Testis (tissue), 3 donors: ENCODE data around the gene NTF3. TPM values are rescaled to one million over a fixed set of nuclear protein-coding genes. Genes with fewer than 3 reads are reported as not detected.

Experiments used
- DNase-seq: peaks from one replicate; pipeline ENCODE4 v3.0.0-alpha.2; 2019
- H3K27ac ChIP-seq, 2 donors: fragments of 200-600 bp; sonication (generic); one replicate each; pipeline ENCODE4 v1.5.1; 2019
- H3K27me3 ChIP-seq: fragments of 200-600 bp; sonication (generic); one replicate; pipeline ENCODE4 v1.5.1; 2019
- H3K36me3 ChIP-seq: fragments of 200-600 bp; sonication (generic); one replicate; pipeline ENCODE4 v1.5.1; 2017; ENCODE audit warnings: low read depth; ENCODE audit errors: missing control alignments
- H3K4me1 ChIP-seq: fragments of 200-600 bp; sonication (generic); one replicate; pipeline ENCODE4 v1.5.1; 2019
- H3K4me3 ChIP-seq, 2 donors: fragments of 200-600 bp; sonication (generic); one replicate each; pipeline ENCODE4 v1.5.1; 2017 to 2019
- H3K9me3 ChIP-seq: fragments of 200-600 bp; sonication (generic); one replicate; pipeline ENCODE4 v1.5.1; 2017
- POLR2A ChIP-seq: fragments of 450-650 bp; IDR thresholded peaks from one replicate; pipeline ENCODE4 v1.6.1; 2017; ENCODE audit warnings: antibody characterized with exemption, mild to moderate bottlenecking, moderate library complexity
- WGBS, 2 donors: methylation state at CpG; one replicate each; pipeline ENCODE4 v1.1.5; 2018; 5-methylcytosine and 5-hydroxymethylcytosine counted together
- intact Hi-C: fragments of 100-400 bp; cut with DNase I; formaldehyde crosslinking; loops from one replicate; pipeline ENCODE4 v1.15.1; 2023; ENCODE audit warnings: low total_unique reads
- polyA plus RNA-seq: library from polyadenylated mRNA; stranded (reverse); fragments of 350-450 nt; fragmentation: Illumina TruSeq; extraction: RNeasy Lipid Tissue Mini Kit (QIAGEN cat#74804); gene quantifications from one replicate; pipeline ENCODE4 v1.2.3, GENCODE V29; 2014; ENCODE audit warnings: low read depth, low replicate concordance; ENCODE audit not compliant: insufficient read depth
- total RNA-seq, 2 donors: library from RNA; depleted of rRNA; stranded (reverse); fragments of >200 nt; gene quantifications; one replicate each; pipeline ENCODE4 v1.2.3, GENCODE V29; 2016
- TF ChIP-seq, protein P1 (sequence below), 3 experiments: fragments of 450-650 bp in 2 of 3; fragments of 200-600 bp in 1 of 3; sonication (generic) in 1 of 3; IDR thresholded peaks; one replicate each; pipeline ENCODE4 v1.5.1; 2016 to 2019; ENCODE audit warnings: antibody characterized with exemption in 3 of 3, mild to moderate bottlenecking in 2 of 3, moderate library complexity in 1 of 3

The NTF3 gene
- total and polyA plus RNA-seq, 3 donors from 2014 or later, result 1.1 to 2.2 (median 1.4) TPM

DNA sequence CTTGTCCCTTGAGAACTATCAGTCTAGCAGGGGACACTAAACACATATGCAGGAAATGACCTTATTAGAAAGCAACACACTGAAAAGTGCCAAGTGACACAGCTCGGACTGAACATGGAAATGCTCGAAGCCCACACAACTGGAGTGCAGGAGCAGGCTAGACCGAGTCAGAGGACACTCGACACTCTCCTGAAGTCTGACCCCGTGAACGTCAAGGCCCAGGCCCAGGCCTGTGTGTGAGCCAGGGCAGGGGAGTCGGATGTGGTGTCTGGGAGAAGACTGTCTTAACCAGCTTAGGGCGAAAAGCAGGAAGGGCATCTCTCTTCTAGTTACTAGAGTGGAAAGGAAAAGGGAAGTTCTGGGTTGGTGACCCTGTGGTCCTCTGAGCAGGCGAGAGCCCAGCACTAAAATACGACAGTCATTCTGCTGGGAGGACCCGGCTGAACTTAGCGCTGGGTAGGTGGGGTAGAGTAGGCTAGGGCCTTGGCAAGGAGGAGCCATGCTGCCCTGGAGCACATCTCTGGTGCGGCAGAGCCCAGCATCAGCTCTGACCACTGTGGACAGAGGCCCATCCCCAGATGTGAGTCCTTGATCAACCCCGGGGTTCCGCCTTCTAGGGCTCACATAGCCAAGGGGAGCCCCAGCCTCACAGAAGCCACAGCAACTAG, 93.0 kb downstream of the NTF3 start:
- Histone ChIP-seq H3K36me3 (no peaks in the 10 kb centered on the region), H3K27ac (no peak overlapping the region), H3K27me3 (no peaks in the 10 kb centered on the region), H3K9me3 (no peaks in the 10 kb centered on the region), H3K4me1 (no peaks in the 10 kb centered on the region), H3K4me3 (no peak overlapping the region)
- 87 to 89% methylated on average over 13 to 15 of the region's 15 CpGs for WGBS, 2 donors
- no peak for DNase-seq
- TF ChIP-seq, protein P1, sequence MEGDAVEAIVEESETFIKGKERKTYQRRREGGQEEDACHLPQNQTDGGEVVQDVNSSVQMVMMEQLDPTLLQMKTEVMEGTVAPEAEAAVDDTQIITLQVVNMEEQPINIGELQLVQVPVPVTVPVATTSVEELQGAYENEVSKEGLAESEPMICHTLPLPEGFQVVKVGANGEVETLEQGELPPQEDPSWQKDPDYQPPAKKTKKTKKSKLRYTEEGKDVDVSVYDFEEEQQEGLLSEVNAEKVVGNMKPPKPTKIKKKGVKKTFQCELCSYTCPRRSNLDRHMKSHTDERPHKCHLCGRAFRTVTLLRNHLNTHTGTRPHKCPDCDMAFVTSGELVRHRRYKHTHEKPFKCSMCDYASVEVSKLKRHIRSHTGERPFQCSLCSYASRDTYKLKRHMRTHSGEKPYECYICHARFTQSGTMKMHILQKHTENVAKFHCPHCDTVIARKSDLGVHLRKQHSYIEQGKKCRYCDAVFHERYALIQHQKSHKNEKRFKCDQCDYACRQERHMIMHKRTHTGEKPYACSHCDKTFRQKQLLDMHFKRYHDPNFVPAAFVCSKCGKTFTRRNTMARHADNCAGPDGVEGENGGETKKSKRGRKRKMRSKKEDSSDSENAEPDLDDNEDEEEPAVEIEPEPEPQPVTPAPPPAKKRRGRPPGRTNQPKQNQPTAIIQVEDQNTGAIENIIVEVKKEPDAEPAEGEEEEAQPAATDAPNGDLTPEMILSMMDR (IDR thresholded peaks at IDR 0.05), result no peak
- TF ChIP-seq POLR2A, result no peak
- intact Hi-C loops, result no loop called here

DNA sequence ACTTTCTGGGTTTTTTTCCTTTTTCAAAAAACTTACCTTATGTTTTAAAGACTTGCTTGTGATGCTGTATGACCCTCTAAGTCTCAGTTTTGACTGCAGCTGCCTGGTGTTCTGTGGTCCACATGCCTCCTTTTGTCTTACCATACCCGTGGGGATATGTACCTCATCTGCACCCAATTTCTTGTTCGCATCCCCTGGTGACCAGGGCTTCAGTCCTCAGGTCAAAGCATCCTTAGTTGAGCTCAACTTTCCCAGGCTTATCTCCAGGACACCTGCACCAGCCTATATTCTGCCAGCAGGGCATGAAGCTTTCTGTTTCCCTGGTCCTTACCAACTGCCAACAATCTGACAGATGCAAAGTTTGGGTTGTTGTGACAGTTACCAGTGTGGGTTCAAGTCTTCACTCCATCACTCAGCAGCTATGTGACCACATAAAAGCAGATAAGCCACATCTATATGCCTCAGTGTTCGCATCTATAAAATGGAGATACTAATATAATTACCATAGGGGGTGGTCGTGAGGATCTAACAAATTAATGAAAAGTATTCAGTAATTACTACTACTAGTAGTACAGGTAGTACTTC, 94.0 kb downstream of the NTF3 start:
- no peaks in the 10 kb centered on the region for H3K27me3 ChIP-seq
- WGBS, 2 donors, result 92 to 96% methylated on average over 4 of the region's 4 CpGs
- TF ChIP-seq, protein P1 (IDR thresholded peaks at IDR 0.05), result no peak
- no peak for TF ChIP-seq POLR2A
- H3K4me1 ChIP-seq, result no peaks in the 10 kb centered on the region
- no peak overlapping the region for H3K27ac ChIP-seq
- no peak for DNase-seq
- H3K36me3 ChIP-seq, result no peaks in the 10 kb centered on the region
- intact Hi-C loops, result no loop called here
- no peak overlapping the region for H3K4me3 ChIP-seq
- no peaks in the 10 kb centered on the region for H3K9me3 ChIP-seq

DNA sequence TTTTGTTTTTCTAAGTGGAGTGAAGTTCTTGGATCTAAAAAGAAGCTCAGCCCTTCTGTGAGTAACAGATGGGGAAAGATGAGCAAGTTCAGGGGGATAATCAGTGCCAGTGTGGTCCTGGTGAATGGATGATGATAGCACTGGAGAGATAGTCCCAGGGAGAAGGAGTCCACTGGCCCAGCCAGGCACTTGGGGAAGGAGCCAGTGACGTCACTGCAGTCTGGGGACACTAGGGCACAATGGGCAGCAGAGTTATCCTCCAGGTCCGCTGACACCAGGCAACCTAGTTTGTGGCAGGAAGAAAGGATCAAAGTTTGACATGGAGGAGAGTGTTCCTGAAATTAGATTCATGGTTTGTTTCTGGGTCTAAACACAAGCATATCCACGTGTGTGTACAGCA, 101.5 kb downstream of the NTF3 start:
- H3K9me3 ChIP-seq, result no peaks in the 10 kb centered on the region
- no peaks in the 10 kb centered on the region for H3K36me3 ChIP-seq
- no peak for DNase-seq
- TF ChIP-seq POLR2A, result no peak
- TF ChIP-seq, protein P1 (IDR thresholded peaks at IDR 0.05), result no peak
- no peak overlapping the region for H3K27ac ChIP-seq
- 72 to 97% methylated on average over 3 of the region's 3 CpGs for WGBS, 2 donors
- no peak overlapping the region for H3K4me3 ChIP-seq
- no peaks in the 10 kb centered on the region for H3K27me3 ChIP-seq
- intact Hi-C loops, result no loop called here
- no peaks in the 10 kb centered on the region for H3K4me1 ChIP-seq

DNA sequence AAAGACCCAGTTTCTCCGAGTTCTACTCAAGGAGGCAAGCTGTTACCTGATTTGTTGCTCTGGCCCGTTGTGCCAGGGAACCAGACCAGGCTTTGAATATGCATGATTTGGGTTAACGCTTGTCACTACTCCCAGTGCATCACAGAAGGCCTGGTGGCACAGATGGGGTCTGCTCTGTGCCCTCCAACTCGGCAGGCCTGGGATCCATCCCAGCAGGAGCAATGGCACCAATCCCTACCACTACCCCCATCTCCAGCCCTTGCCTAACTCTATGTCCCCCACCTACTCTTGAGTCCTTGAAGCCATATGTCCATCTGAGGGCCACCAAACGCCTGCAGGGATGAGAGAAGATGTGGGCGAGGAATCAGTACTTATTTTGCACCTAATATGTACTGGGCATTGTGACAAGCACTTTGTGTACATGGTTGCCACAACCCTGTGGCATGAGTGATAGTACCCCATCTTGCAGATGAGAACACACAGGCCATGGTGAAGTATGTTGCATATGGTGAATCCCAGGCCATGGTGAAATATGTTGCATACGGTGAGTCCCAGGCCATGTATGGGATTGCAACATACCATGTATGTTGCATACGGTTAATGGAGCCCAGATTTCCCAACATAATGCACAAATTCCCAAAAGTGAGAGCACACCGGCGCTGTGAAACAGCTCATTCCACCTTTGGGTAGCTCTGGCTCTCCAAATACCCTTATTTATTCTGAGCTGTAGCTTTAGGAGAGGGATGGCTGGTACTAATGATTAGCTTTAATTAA, 102.7 kb downstream of the NTF3 start:
- Histone ChIP-seq H3K27ac (no peak overlapping the region), H3K27me3 (no peaks in the 10 kb centered on the region), H3K4me1 (no peaks in the 10 kb centered on the region), H3K4me3 (no peak overlapping the region), H3K9me3 (no peaks in the 10 kb centered on the region), H3K36me3 (no peaks in the 10 kb centered on the region)
- DNase-seq, result no peak
- TF ChIP-seq POLR2A, result no peak
- TF ChIP-seq, protein P1 (IDR thresholded peaks at IDR 0.05), result no peak
- 91 to 95% methylated on average over 10 of the region's 10 CpGs for WGBS, 2 donors
- intact Hi-C loops, result no loop called here
